H1 (cell line): ENCODE measurements around the gene IZUMO4. TPM values are rescaled to one million over a fixed set of nuclear protein-coding genes. Genes with fewer than 3 reads are reported as not detected.

ENCODE experiments used
- GABPA ChIP-seq: IDR thresholded peaks from 2 replicates; pipeline ENCODE4 v1.6.1; 2011; ENCODE audit warnings: mild to moderate bottlenecking, low read length, moderate library complexity, borderline replicate concordance; ENCODE audit not compliant: insufficient read depth
- KDM5A ChIP-seq: fragments of 200-600 bp; IDR thresholded peaks from 2 replicates; pipeline ENCODE4 v1.7.1; 2012; ENCODE audit warnings: mild to moderate bottlenecking, low read length, inconsistent platforms, mixed read lengths
- POLR2AphosphoS5 ChIP-seq: IDR thresholded peaks from 2 replicates; pipeline ENCODE4 v1.6.1; 2011; ENCODE audit warnings: low read depth, low read length
- POU5F1 ChIP-seq: IDR thresholded peaks from 2 replicates; pipeline ENCODE4 v1.6.1; 2011; ENCODE audit warnings: low read depth, mild to moderate bottlenecking, low read length, moderate library complexity
- polyA plus RNA-seq, 7 experiments: library from polyadenylated mRNA; depleted of rRNA in 3 of 7; stranded (reverse) in 5 of 7; unstranded in 2 of 7; fragments of >200 nt in 5 of 7; fragments of 200-250 nt in 2 of 7; gene quantifications; 1 replicate in 5 of 7; 2 replicates in 1 of 7; 4 replicates in 1 of 7; pipeline versions ENCODE4 v1.2.1 to v1.2.3, GENCODE V29; 2011 to 2013; ENCODE audit warnings: missing spikeins in 2 of 7, mixed read lengths in 2 of 7
- total RNA-seq: library from RNA; stranded (reverse); fragmentation: NEBNext Ultra II Directional; extraction: Animal tissue kit (Norgen Biotek cat#: 25700); gene quantifications from 2 replicates; pipeline ENCODE4 v1.2.1, GENCODE V29; 2021
- TF ChIP-seq, protein P1 (sequence below): fragments of 300-600 bp; sonication (generic); IDR thresholded peaks from 2 replicates; pipeline ENCODE4 v1.7.1; 2012; ENCODE audit warnings: low read length, moderate library complexity, mild to moderate bottlenecking, inconsistent platforms; ENCODE audit not compliant: insufficient replicate concordance

The IZUMO4 gene
- total and polyA plus RNA-seq, 2 of the 8 experiments (the other 6 are each of a cell fraction or from before 2014, with no cell fraction given): 1.8 to 1.9 TPM

DNA sequence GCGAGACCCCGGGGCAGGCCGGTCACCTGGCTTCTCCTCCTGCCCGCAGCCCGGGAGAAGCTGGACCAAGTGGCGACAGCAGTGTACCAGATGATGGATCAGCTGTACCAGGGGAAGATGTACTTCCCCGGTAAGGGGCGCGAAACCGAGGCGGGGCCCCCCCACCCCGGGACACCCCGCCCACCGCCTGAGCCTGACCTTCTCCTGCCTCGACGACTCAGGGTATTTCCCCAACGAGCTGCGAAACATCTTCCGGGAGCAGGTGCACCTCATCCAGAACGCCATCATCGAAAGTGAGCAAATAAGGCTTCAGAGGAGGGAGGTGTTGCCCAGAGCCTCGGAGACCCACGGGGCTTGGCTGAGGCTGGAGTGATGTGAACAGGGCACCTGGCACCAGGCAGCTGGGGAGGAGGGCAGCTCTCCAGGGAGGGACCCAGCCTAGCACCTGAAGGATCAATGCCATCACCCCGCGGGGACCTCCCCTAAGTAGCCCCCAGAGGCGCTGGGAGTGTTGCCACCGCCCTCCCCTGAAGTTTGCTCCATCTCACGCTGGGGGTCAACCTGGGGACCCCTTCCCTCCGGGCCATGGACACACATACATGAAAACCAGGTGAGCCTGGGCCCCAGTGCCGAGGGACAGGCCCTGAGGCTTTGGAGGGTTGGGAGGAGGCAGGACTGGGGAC, 629 bp downstream of the IZUMO4 start (continued):
- TF ChIP-seq KDM5A (no peak), POU5F1 (no peak), POLR2AphosphoS5 (no peak), GABPA (no peak)
- TF ChIP-seq, protein P1, sequence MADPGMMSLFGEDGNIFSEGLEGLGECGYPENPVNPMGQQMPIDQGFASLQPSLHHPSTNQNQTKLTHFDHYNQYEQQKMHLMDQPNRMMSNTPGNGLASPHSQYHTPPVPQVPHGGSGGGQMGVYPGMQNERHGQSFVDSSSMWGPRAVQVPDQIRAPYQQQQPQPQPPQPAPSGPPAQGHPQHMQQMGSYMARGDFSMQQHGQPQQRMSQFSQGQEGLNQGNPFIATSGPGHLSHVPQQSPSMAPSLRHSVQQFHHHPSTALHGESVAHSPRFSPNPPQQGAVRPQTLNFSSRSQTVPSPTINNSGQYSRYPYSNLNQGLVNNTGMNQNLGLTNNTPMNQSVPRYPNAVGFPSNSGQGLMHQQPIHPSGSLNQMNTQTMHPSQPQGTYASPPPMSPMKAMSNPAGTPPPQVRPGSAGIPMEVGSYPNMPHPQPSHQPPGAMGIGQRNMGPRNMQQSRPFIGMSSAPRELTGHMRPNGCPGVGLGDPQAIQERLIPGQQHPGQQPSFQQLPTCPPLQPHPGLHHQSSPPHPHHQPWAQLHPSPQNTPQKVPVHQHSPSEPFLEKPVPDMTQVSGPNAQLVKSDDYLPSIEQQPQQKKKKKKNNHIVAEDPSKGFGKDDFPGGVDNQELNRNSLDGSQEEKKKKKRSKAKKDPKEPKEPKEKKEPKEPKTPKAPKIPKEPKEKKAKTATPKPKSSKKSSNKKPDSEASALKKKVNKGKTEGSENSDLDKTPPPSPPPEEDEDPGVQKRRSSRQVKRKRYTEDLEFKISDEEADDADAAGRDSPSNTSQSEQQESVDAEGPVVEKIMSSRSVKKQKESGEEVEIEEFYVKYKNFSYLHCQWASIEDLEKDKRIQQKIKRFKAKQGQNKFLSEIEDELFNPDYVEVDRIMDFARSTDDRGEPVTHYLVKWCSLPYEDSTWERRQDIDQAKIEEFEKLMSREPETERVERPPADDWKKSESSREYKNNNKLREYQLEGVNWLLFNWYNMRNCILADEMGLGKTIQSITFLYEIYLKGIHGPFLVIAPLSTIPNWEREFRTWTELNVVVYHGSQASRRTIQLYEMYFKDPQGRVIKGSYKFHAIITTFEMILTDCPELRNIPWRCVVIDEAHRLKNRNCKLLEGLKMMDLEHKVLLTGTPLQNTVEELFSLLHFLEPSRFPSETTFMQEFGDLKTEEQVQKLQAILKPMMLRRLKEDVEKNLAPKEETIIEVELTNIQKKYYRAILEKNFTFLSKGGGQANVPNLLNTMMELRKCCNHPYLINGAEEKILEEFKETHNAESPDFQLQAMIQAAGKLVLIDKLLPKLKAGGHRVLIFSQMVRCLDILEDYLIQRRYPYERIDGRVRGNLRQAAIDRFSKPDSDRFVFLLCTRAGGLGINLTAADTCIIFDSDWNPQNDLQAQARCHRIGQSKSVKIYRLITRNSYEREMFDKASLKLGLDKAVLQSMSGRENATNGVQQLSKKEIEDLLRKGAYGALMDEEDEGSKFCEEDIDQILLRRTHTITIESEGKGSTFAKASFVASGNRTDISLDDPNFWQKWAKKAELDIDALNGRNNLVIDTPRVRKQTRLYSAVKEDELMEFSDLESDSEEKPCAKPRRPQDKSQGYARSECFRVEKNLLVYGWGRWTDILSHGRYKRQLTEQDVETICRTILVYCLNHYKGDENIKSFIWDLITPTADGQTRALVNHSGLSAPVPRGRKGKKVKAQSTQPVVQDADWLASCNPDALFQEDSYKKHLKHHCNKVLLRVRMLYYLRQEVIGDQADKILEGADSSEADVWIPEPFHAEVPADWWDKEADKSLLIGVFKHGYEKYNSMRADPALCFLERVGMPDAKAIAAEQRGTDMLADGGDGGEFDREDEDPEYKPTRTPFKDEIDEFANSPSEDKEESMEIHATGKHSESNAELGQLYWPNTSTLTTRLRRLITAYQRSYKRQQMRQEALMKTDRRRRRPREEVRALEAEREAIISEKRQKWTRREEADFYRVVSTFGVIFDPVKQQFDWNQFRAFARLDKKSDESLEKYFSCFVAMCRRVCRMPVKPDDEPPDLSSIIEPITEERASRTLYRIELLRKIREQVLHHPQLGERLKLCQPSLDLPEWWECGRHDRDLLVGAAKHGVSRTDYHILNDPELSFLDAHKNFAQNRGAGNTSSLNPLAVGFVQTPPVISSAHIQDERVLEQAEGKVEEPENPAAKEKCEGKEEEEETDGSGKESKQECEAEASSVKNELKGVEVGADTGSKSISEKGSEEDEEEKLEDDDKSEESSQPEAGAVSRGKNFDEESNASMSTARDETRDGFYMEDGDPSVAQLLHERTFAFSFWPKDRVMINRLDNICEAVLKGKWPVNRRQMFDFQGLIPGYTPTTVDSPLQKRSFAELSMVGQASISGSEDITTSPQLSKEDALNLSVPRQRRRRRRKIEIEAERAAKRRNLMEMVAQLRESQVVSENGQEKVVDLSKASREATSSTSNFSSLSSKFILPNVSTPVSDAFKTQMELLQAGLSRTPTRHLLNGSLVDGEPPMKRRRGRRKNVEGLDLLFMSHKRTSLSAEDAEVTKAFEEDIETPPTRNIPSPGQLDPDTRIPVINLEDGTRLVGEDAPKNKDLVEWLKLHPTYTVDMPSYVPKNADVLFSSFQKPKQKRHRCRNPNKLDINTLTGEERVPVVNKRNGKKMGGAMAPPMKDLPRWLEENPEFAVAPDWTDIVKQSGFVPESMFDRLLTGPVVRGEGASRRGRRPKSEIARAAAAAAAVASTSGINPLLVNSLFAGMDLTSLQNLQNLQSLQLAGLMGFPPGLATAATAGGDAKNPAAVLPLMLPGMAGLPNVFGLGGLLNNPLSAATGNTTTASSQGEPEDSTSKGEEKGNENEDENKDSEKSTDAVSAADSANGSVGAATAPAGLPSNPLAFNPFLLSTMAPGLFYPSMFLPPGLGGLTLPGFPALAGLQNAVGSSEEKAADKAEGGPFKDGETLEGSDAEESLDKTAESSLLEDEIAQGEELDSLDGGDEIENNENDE: no peak
